Endothelial cell of umbilical vein (primary cell): Measurements from ENCODE around the gene GCLC. TPM values are rescaled to one million over a fixed set of nuclear protein-coding genes. Genes with fewer than 3 reads are reported as not detected.

Source experiments
- BruUV-seq: library from RNA; stranded (reverse); fragments of 400-500 nt; replicated peaks from 2 replicates; lab custom pipeline; 2021; lab: Mats Ljungman, UMichigan
- CTCF ChIA-PET: fragments of 300-600, 350-600 bp; sonication (Branson Sonifier 250); formaldehyde crosslinking; loops from one replicate; lab custom pipeline; 2021; ENCODE audit warnings: antibody characterized with exemption, inconsistent platforms; lab: Charles Lee
- POLR2A ChIA-PET: fragments of 300-600, 350-600 bp; sonication (Branson Sonifier 250); formaldehyde crosslinking; loops from one replicate; lab custom pipeline; 2021; ENCODE audit warnings: antibody characterized with exemption, inconsistent platforms; lab: Charles Lee
- DNase-seq: peaks from one replicate; pipeline ENCODE4 v3.0.0-alpha.2; 2011; ENCODE audit warnings: low read depth, low spot score
- FAIRE-seq: peaks from 2 replicates; lab custom pipeline; 2011; peaks lifted over from hg19 to GRCh38; lab: Jason Lieb, UNC
- H2AFZ ChIP-seq: 2 replicates; pipeline ENCODE4 v1.6.0; 2012; ENCODE audit warnings: low read depth, low read length, control low read depth, inconsistent platforms
- H3K27ac ChIP-seq: 2 replicates; pipeline ENCODE4 v1.5.1; 2011; ENCODE audit warnings: low read depth, mild to moderate bottlenecking, control low read depth, low read length, moderate library complexity; ENCODE audit not compliant: insufficient read depth
- H3K27me3 ChIP-seq, 2 experiments: 2 replicates each; pipeline versions ENCODE4 v1.6.0 to v1.6.1; 2011; ENCODE audit warnings: low read length in 2 of 2, mixed read lengths in 1 of 2; ENCODE audit not compliant: control insufficient read depth in 2 of 2, insufficient read depth in 2 of 2
- H3K36me3 ChIP-seq, 2 experiments: 2 replicates in 1 of 2; 3 replicates in 1 of 2; pipeline ENCODE4 v1.5.1; 2011; ENCODE audit warnings: low read length in 2 of 2, mild to moderate bottlenecking in 1 of 2, moderate library complexity in 1 of 2; ENCODE audit not compliant: control insufficient read depth in 2 of 2, insufficient read depth in 2 of 2; ENCODE audit errors: extremely low read depth in 1 of 2
- H3K4me1 ChIP-seq: 3 replicates; pipeline ENCODE4 v1.5.1; 2011; ENCODE audit warnings: mild to moderate bottlenecking, low read length; ENCODE audit not compliant: control insufficient read depth, insufficient read depth; ENCODE audit errors: extremely low read depth
- H3K4me2 ChIP-seq: 2 replicates; pipeline ENCODE4 v1.6.1; 2011; ENCODE audit warnings: low read length, control low read depth, mixed read lengths; ENCODE audit not compliant: insufficient read depth
- H3K4me3 ChIP-seq, 3 experiments: fragments of 200-600 bp in 1 of 3; sonication (generic), shearing (Covaris generic) in 1 of 3; replicated peaks in 1 of 3; 2 replicates each; pipeline ENCODE4 v1.5.1; 2011 to 2016; ENCODE audit warnings: control low read depth in 3 of 3, low read length in 3 of 3, mild to moderate bottlenecking in 2 of 3, inconsistent platforms in 1 of 3, low read depth in 1 of 3, moderate library complexity in 1 of 3; ENCODE audit not compliant: insufficient read depth in 1 of 3
- H3K79me2 ChIP-seq: 2 replicates; pipeline ENCODE4 v1.6.0; 2012; ENCODE audit warnings: low read length, inconsistent platforms; ENCODE audit not compliant: control insufficient read depth, insufficient read depth
- H3K9ac ChIP-seq: replicated peaks from 2 replicates; pipeline ENCODE3; 2011; ENCODE audit warnings: low read length, control low read depth; ENCODE audit not compliant: insufficient read depth; ENCODE audit errors: extremely low read depth
- H3K9me1 ChIP-seq: replicated peaks from 3 replicates; pipeline ENCODE4 v1.6.0; 2011; ENCODE audit warnings: mild to moderate bottlenecking, low read length; ENCODE audit not compliant: control insufficient read depth, insufficient read depth; ENCODE audit errors: extremely low read depth
- H3K9me3 ChIP-seq: replicated peaks from 2 replicates; pipeline ENCODE4 v1.5.1; 2012; ENCODE audit warnings: low read length, inconsistent platforms; ENCODE audit not compliant: control insufficient read depth, insufficient read depth
- H4K20me1 ChIP-seq: replicated peaks from 2 replicates; pipeline ENCODE3; 2011; ENCODE audit warnings: mild to moderate bottlenecking, low read length; ENCODE audit not compliant: control insufficient read depth, insufficient read depth; ENCODE audit errors: extremely low read depth
- EZH2 ChIP-seq: IDR thresholded peaks from 2 replicates; pipeline ENCODE4 v1.6.1; 2012; ENCODE audit warnings: borderline replicate concordance, low read depth, mild to moderate bottlenecking, moderate library complexity, low read length, inconsistent platforms; ENCODE audit not compliant: severe bottlenecking
- FOS ChIP-seq: IDR thresholded peaks from 2 replicates; pipeline ENCODE4 v1.6.1; 2011; ENCODE audit warnings: mild to moderate bottlenecking, low read length, moderate library complexity, borderline replicate concordance; ENCODE audit not compliant: insufficient read depth
- GATA2 ChIP-seq: IDR thresholded peaks from 2 replicates; pipeline ENCODE4 v1.7.0; 2011; ENCODE audit warnings: low read depth, mild to moderate bottlenecking, moderate library complexity, mixed read lengths, low read length; ENCODE audit not compliant: insufficient read length, insufficient read depth
- JUN ChIP-seq: IDR thresholded peaks from 2 replicates; pipeline ENCODE4 v1.6.1; 2011; ENCODE audit warnings: borderline replicate concordance, low read depth; ENCODE audit not compliant: insufficient read length, insufficient read depth
- MYC ChIP-seq: IDR thresholded peaks from one replicate; pipeline ENCODE4 v1.6.1; 2011; ENCODE audit warnings: mild to moderate bottlenecking, low read depth, low read length
- POLR2A ChIP-seq: IDR thresholded peaks from 2 replicates; pipeline ENCODE4 v1.6.1; 2012; ENCODE audit warnings: low read depth, mild to moderate bottlenecking, control low read depth, low read length
- POLR2AphosphoS5 ChIP-seq: IDR thresholded peaks from 2 replicates; pipeline ENCODE4 v1.6.1; 2012; ENCODE audit warnings: low read depth, mild to moderate bottlenecking, control low read depth, low read length, moderate library complexity; ENCODE audit not compliant: insufficient read depth
- dilution Hi-C: fragments of 300-500 bp; cut with MboI; formaldehyde crosslinking; loops from one replicate; pipeline ENCODE4 v1.15.0; 2019; ENCODE audit warnings: low sequenced_read_pairs; ENCODE audit not compliant: extremely low pct_ligation_motif_present
- intact Hi-C: fragments of 100-400 bp; cut with micrococcal nuclease; formaldehyde crosslinking; loops from one replicate; pipeline ENCODE4 v1.10.0; 2022
- polyA plus RNA-seq, 4 experiments: library from polyadenylated mRNA; depleted of rRNA in 3 of 4; stranded (reverse) in 3 of 4; unstranded in 1 of 4; fragments of >200 nt; gene quantifications; 2 replicates each; pipeline versions ENCODE4 v1.2.1 to v1.2.3, GENCODE V29; 2011 to 2012; ENCODE audit warnings: missing spikeins in 1 of 4
- total RNA-seq: library from RNA; stranded (reverse); gene quantifications from 2 replicates; pipeline ENCODE4 v1.2.3, GENCODE V29; 2021
- TF ChIP-seq, protein P1 (sequence below), 2 donors: IDR thresholded peaks; 1 replicate in 1 of 2; 2 replicates in 1 of 2; pipeline ENCODE4 v1.5.1; 2011; ENCODE audit warnings: low read length in 2 of 2, mild to moderate bottlenecking in 2 of 2, moderate library complexity in 2 of 2, control low read depth in 1 of 2, inconsistent platforms in 1 of 2, low read depth in 1 of 2; ENCODE audit not compliant: insufficient read depth in 1 of 2; ENCODE audit errors: extremely low read depth in 1 of 2
- TF ChIP-seq, protein P2 (sequence below): IDR thresholded peaks from 2 replicates; pipeline ENCODE4 v1.6.1; 2011; ENCODE audit not compliant: insufficient read depth, insufficient read length

Gene GCLC
- total and polyA plus RNA-seq, 2 donors (not counting 3 experiments of a cell fraction or from before 2014, with no cell fraction given) = 7.3 to 22.8 TPM

- TF ChIP-seq, protein P1, sequence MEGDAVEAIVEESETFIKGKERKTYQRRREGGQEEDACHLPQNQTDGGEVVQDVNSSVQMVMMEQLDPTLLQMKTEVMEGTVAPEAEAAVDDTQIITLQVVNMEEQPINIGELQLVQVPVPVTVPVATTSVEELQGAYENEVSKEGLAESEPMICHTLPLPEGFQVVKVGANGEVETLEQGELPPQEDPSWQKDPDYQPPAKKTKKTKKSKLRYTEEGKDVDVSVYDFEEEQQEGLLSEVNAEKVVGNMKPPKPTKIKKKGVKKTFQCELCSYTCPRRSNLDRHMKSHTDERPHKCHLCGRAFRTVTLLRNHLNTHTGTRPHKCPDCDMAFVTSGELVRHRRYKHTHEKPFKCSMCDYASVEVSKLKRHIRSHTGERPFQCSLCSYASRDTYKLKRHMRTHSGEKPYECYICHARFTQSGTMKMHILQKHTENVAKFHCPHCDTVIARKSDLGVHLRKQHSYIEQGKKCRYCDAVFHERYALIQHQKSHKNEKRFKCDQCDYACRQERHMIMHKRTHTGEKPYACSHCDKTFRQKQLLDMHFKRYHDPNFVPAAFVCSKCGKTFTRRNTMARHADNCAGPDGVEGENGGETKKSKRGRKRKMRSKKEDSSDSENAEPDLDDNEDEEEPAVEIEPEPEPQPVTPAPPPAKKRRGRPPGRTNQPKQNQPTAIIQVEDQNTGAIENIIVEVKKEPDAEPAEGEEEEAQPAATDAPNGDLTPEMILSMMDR (IDR thresholded peaks at IDR 0.05; ENCODE audit: extremely low read depth in 1 of 2, insufficient read depth in 1 of 2, low read depth in 1 of 2, low read length in 2 of 2) = no peak
- TF ChIP-seq GATA2 (no peak), POLR2AphosphoS5 (no peak), POLR2A (no peak), JUN (no peak), FOS (no peak), EZH2 (no peak), MYC (no peak)
- TF ChIP-seq, protein P2, sequence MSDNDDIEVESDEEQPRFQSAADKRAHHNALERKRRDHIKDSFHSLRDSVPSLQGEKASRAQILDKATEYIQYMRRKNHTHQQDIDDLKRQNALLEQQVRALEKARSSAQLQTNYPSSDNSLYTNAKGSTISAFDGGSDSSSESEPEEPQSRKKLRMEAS = no peak
- no peaks in the 10 kb centered on the region for H4K20me1 ChIP-seq
- H3K4me2 ChIP-seq = no peak overlapping the region
- no peaks in the 10 kb centered on the region for H3K4me1 ChIP-seq
- H3K4me3 ChIP-seq = no peak overlapping the region
- no peaks in the 10 kb centered on the region for H3K9me3 ChIP-seq
- no peaks in the 10 kb centered on the region for H3K36me3 ChIP-seq
- DNase-seq (no peak), FAIRE-seq (no peak)
- intact Hi-C loops (no loop called here), dilution Hi-C loops (no loop called here)
- ChIA-PET POLR2A (no interaction called here), CTCF (interaction anchor here (0.6 to 2.5 kb wide), 4 partner anchors 13 to 188 kb away, joined by 3 to 8 read pairs (median 4); partner anchors contain the start of gene GCLC)
- peaks cover 3% of the 10 kb centered on the region for H3K79me2 ChIP-seq
- H3K27ac ChIP-seq = no peak overlapping the region
- no peak overlapping the region for H3K9ac ChIP-seq
- no peak overlapping the region for H2AFZ ChIP-seq
- H3K9me1 ChIP-seq = no peaks in the 10 kb centered on the region
- no peaks in the 10 kb centered on the region for H3K27me3 ChIP-seq
- no TSS peak for BruUV-seq
Observed at GRCh38 chr6:53530780-53531386, 14.0 kb downstream of the GCLC start.
